ENCODE data around the gene CYP2A7.

GRCh38 chr19:40907968-40908735, 26.1 kb upstream of the CYP2A7 start:
- no peak for TF ChIP-seq CTCF (IDR thresholded peaks at IDR 0.05; ENCODE audit: insufficient read depth, low read length, poor library complexity, severe bottlenecking)
- TF ChIP-seq EZH2phosphoT487 (conservative IDR thresholded peaks at IDR 0.05; ENCODE audit: low read length): no peak

All from SU-DHL-6 (cell line).